Natural killer cell (primary cell): Measurements from ENCODE around the gene NKX2-4. TPM values are rescaled to one million over a fixed set of nuclear protein-coding genes. Genes with fewer than 3 reads are reported as not detected.

ENCODE experiments used
- ATAC-seq, 3 donors: fragments of 150-1000 bp in 2 of 3; fragments of 200-7000 bp in 1 of 3; cut with Tn5 transposase; 1 replicate in 1 of 3; 2 replicates in 2 of 3; pipeline ENCODE4 v1.10.0; 2021; ENCODE audit warnings: mild to moderate bottlenecking in 2 of 3, moderate library complexity in 2 of 3
- DNase-seq, 2 donors: peaks; one replicate each; pipeline versions ENCODE4 v3.0.0 to v3.0.0-alpha.2; 2013 to 2021; ENCODE audit warnings: mixed read lengths in 1 of 2
- H3K27ac ChIP-seq: one replicate; pipeline ENCODE4 v1.5.1; 2013; ENCODE audit warnings: mild to moderate bottlenecking, low read length
- H3K27me3 ChIP-seq: one replicate; pipeline ENCODE4 v1.6.1; 2013; ENCODE audit warnings: low read length; ENCODE audit not compliant: control insufficient read depth, insufficient read depth
- H3K36me3 ChIP-seq: one replicate; pipeline ENCODE4 v1.6.1; 2013; ENCODE audit warnings: low read length; ENCODE audit not compliant: control insufficient read depth, insufficient read depth
- H3K4me1 ChIP-seq: one replicate; pipeline ENCODE4 v1.6.1; 2013; ENCODE audit warnings: low read length; ENCODE audit not compliant: control insufficient read depth, insufficient read depth
- H3K4me3 ChIP-seq: one replicate; pipeline ENCODE4 v1.5.1; 2013; ENCODE audit warnings: low read length
- H3K9me3 ChIP-seq: one replicate; pipeline ENCODE4 v1.6.1; 2013; ENCODE audit warnings: low read length; ENCODE audit not compliant: control insufficient read depth, insufficient read depth
- H3K27ac Mint-ChIP-seq, 2 donors: one replicate each; pipeline ENCODE4 v1.8.0; 2022; ENCODE audit warnings: mild to moderate bottlenecking in 2 of 2, mixed read lengths in 2 of 2, moderate library complexity in 1 of 2
- H3K27me3 Mint-ChIP-seq, 2 donors: one replicate each; pipeline ENCODE4 v1.8.0; 2022; ENCODE audit warnings: low read depth in 2 of 2, mixed read lengths in 2 of 2
- H3K36me3 Mint-ChIP-seq: one replicate; pipeline ENCODE4 v1.8.0; 2022; ENCODE audit warnings: mixed read lengths
- H3K4me1 Mint-ChIP-seq, 2 donors: one replicate each; pipeline ENCODE4 v1.8.0; 2022; ENCODE audit warnings: mixed read lengths in 2 of 2
- H3K4me3 Mint-ChIP-seq: one replicate; pipeline ENCODE4 v1.8.0; 2022; ENCODE audit warnings: mild to moderate bottlenecking, moderate library complexity, mixed read lengths
- H3K9me3 Mint-ChIP-seq, 2 donors: one replicate each; pipeline ENCODE4 v1.8.0; 2022; ENCODE audit warnings: mixed read lengths in 2 of 2
- WGBS: methylation state at CpG from one replicate; pipeline ENCODE4 v1.1.7; 2013; ENCODE audit warnings: missing lambda C conversion rate; ENCODE audit not compliant: insufficient coverage; 5-methylcytosine and 5-hydroxymethylcytosine counted together
- intact Hi-C: fragments of 100-400 bp; cut with micrococcal nuclease; formaldehyde crosslinking; loops from one replicate; pipeline ENCODE4 v1.14.2; 2022
- total RNA-seq, 4 donors: library from RNA; stranded (reverse); fragments of 120-200 nt in 1 of 4; gene quantifications; one replicate each; pipeline versions ENCODE4 v1.2.3 to v1.2.4, GENCODE V29; 2013 to 2022
- TF ChIP-seq, protein P1 (sequence below): fragments of 200-600 bp; IDR thresholded peaks from one replicate; pipeline ENCODE4 v1.8.0; 2022; ENCODE audit warnings: antibody characterized with exemption

Gene NKX2-4
- total RNA-seq, 3 donors from 2014 or later (not counting 1 experiment from before 2014, with no cell fraction given): not detected

- H3K4me3 ChIP-seq: no peak overlapping the region
- intact Hi-C loops: no loop called here
- no peaks in the 10 kb centered on the region for H3K9me3 Mint-ChIP-seq
- no peaks in the 10 kb centered on the region for H3K4me1 Mint-ChIP-seq
- TF ChIP-seq, protein P1, sequence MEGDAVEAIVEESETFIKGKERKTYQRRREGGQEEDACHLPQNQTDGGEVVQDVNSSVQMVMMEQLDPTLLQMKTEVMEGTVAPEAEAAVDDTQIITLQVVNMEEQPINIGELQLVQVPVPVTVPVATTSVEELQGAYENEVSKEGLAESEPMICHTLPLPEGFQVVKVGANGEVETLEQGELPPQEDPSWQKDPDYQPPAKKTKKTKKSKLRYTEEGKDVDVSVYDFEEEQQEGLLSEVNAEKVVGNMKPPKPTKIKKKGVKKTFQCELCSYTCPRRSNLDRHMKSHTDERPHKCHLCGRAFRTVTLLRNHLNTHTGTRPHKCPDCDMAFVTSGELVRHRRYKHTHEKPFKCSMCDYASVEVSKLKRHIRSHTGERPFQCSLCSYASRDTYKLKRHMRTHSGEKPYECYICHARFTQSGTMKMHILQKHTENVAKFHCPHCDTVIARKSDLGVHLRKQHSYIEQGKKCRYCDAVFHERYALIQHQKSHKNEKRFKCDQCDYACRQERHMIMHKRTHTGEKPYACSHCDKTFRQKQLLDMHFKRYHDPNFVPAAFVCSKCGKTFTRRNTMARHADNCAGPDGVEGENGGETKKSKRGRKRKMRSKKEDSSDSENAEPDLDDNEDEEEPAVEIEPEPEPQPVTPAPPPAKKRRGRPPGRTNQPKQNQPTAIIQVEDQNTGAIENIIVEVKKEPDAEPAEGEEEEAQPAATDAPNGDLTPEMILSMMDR: no peak
- H3K27ac Mint-ChIP-seq: no peak overlapping the region
- no peaks in the 10 kb centered on the region for H3K9me3 ChIP-seq
- H3K36me3 Mint-ChIP-seq: no peaks in the 10 kb centered on the region
- no peak for ATAC-seq
- H3K36me3 ChIP-seq: no peaks in the 10 kb centered on the region
- H3K27ac ChIP-seq: no peak overlapping the region
- DNase-seq: no peak
- H3K27me3 Mint-ChIP-seq: peaks cover 24 to 47% of the 10 kb centered on the region in 2 donors
- H3K27me3 ChIP-seq: peaks cover 9% of the 10 kb centered on the region
- no peak overlapping the region for H3K4me3 Mint-ChIP-seq
- H3K4me1 ChIP-seq: no peaks in the 10 kb centered on the region
- WGBS: 29% methylated on average over 2 of the region's 3 CpGs
These were observed 38.2 kb upstream of the NKX2-4 start for GRCh38 chr20:21435576-21435975.

DNA sequence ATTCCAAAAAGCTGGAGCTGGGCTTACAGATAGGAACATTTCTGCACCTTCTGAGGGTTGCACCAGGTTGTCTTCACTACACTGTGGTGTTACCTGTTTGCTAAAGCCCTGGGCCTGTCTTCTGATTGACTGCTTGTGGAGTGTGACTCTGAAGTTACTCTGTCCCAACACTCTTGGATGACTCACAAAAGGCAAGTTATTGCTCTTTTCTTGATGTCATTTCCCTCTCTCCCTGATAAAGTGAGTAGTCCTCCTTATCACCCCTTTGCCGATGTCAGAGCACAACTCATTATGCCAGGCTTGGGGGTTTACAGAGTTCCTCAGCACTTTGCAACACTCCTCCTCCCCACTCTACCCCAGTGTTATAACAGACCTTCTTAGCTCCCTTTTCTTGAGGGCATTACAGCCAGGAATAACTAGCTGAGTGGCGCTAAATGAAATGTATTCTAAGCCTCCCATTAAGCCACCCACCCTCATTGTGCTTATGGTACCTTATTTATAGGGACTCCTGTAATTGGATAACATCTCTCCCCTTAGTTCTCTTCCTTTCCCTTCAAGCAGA lies 36.1 kb upstream of the NKX2-4 start:
- Mint-ChIP-seq H3K27me3 (peaks cover 20 to 52% of the 10 kb centered on the region in 2 donors), H3K36me3 (no peaks in the 10 kb centered on the region), H3K27ac (no peak overlapping the region), H3K4me3 (no peak overlapping the region), H3K4me1 (no peaks in the 10 kb centered on the region), H3K9me3 (no peaks in the 10 kb centered on the region)
- 94% methylated on average over 1 of the region's 2 CpGs for WGBS
- Histone ChIP-seq H3K27ac (no peak overlapping the region), H3K27me3 (peaks cover 9% of the 10 kb centered on the region), H3K36me3 (no peaks in the 10 kb centered on the region), H3K9me3 (no peaks in the 10 kb centered on the region), H3K4me3 (no peak overlapping the region), H3K4me1 (no peaks in the 10 kb centered on the region)
- intact Hi-C loops: no loop called here
- TF ChIP-seq, protein P1: no peak
- no peak for ATAC-seq
- DNase-seq: no peak

- intact Hi-C loops: no loop called here
- Histone ChIP-seq H3K27ac (no peak overlapping the region), H3K36me3 (no peaks in the 10 kb centered on the region), H3K4me3 (no peak overlapping the region), H3K27me3 (peaks cover 9% of the 10 kb centered on the region), H3K4me1 (no peaks in the 10 kb centered on the region), H3K9me3 (no peaks in the 10 kb centered on the region)
- peaks cover 20 to 57% of the 10 kb centered on the region in 2 donors for H3K27me3 Mint-ChIP-seq
- no peaks in the 10 kb centered on the region for H3K4me1 Mint-ChIP-seq
- no peaks in the 10 kb centered on the region for H3K9me3 Mint-ChIP-seq
- ATAC-seq (no peak), DNase-seq (no peak)
- no peaks in the 10 kb centered on the region for H3K36me3 Mint-ChIP-seq
- no peak overlapping the region for H3K27ac Mint-ChIP-seq
- TF ChIP-seq, protein P1: no peak
- H3K4me3 Mint-ChIP-seq: no peak overlapping the region
- 93% methylated on average over 3 of the region's 4 CpGs for WGBS
These were observed 35.6 kb upstream of the NKX2-4 start for GRCh38 chr20:21432911-21433310.

DNA sequence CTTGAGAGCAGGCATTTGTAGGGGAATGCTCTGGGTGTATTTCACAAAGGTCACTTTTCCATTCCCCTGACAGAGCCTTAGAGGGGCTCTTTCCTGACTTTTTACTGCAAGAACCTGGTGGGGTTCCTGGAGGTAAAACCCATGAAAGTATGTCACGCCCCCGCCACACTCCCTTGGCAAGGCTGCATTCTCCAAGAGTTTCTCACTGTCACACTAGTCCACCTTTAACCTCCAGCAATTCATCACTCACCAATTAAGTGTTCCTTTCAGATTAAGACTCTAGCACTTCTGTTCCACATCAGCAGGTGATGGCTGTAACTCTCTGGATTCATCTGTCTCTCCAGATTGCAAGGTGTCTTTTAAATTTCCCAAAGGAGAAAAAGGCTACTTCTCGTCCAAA lies 32.7 kb upstream of the NKX2-4 start:
- no peak overlapping the region for H3K27ac Mint-ChIP-seq
- no peaks in the 10 kb centered on the region for H3K4me1 Mint-ChIP-seq
- intact Hi-C loops: no loop called here
- Histone ChIP-seq H3K9me3 (peaks cover 3% of the 10 kb centered on the region), H3K36me3 (no peaks in the 10 kb centered on the region), H3K4me1 (no peaks in the 10 kb centered on the region), H3K27ac (no peak overlapping the region), H3K27me3 (no peaks in the 10 kb centered on the region), H3K4me3 (no peak overlapping the region)
- ATAC-seq (no peak), DNase-seq (no peak)
- WGBS: 93% methylated on average over 2 of the region's 3 CpGs
- H3K9me3 Mint-ChIP-seq: peaks cover 1 to 2% of the 10 kb centered on the region in 2 donors
- peaks cover 17 to 62% of the 10 kb centered on the region in 2 donors for H3K27me3 Mint-ChIP-seq
- no peak overlapping the region for H3K4me3 Mint-ChIP-seq
- TF ChIP-seq, protein P1: no peak
- peaks cover 8% of the 10 kb centered on the region for H3K36me3 Mint-ChIP-seq
